SW480 (cell line): ENCODE measurements around the gene ZFPM1.

Source experiments
- DNase-seq: peaks from one replicate; pipeline ENCODE4 v3.0.0-alpha.2; 2016; ENCODE audit warnings: low spot score

ZFPM1 gene

GRCh38 chr16:88539261-88539651 lies 86.2 kb downstream of the ZFPM1 start:
- no peak for DNase-seq

GRCh38 chr16:88539652-88540345 lies 86.7 kb downstream of the ZFPM1 start:
- DNase-seq = no peak

- no peak for DNase-seq
These were observed 87.4 kb downstream of the ZFPM1 start for GRCh38 chr16:88540346-88540977.

GRCh38 chr16:88541831-88542616 lies 88.9 kb downstream of the ZFPM1 start:
- no peak for DNase-seq

- DNase-seq = no peak
These were observed 90.2 kb downstream of the ZFPM1 start for GRCh38 chr16:88543230-88543813.

- DNase-seq = no peak
These were observed 92.7 kb downstream of the ZFPM1 start for GRCh38 chr16:88545781-88546180.

- no peak for DNase-seq
These were observed 95.2 kb downstream of the ZFPM1 start for GRCh38 chr16:88548131-88548874.

- no peak for DNase-seq
These were observed 95.9 kb downstream of the ZFPM1 start for GRCh38 chr16:88548985-88549384.

GRCh38 chr16:88549671-88550245 lies 96.7 kb downstream of the ZFPM1 start:
- DNase-seq = no peak

GRCh38 chr16:88550246-88550661 lies 97.2 kb downstream of the ZFPM1 start:
- no peak for DNase-seq

- no peak for DNase-seq
These were observed 99.1 kb downstream of the ZFPM1 start for GRCh38 chr16:88552166-88552565.

GRCh38 chr16:88552815-88553214 lies 99.7 kb downstream of the ZFPM1 start:
- DNase-seq = no peak

GRCh38 chr16:88553739-88554138 lies 100.7 kb downstream of the ZFPM1 start:
- DNase-seq = no peak

GRCh38 chr16:88554711-88555264 lies 101.7 kb downstream of the ZFPM1 start:
- DNase-seq = no peak

GRCh38 chr16:88556294-88556988 lies 103.4 kb downstream of the ZFPM1 start:
- no peak for DNase-seq

GRCh38 chr16:88558457-88559442 lies 105.7 kb downstream of the ZFPM1 start:
- peak; percentile 84 for DNase-seq

GRCh38 chr16:88560714-88561484 lies 107.8 kb downstream of the ZFPM1 start:
- DNase-seq = peak; percentile 27

- peak; percentile 47 for DNase-seq
These were observed 108.6 kb downstream of the ZFPM1 start for GRCh38 chr16:88561485-88562359.
